ENCODE measurements around the gene KLRK1.
A peak's percentile ranks its signal among the peaks of the same experiment; 100 is the strongest.
"Not testable (repeated sequence)": the region's sequence is repeated elsewhere in the genome, so short reads cannot be mapped to it uniquely, and the experiment has no call there.

Gene KLRK1

DNA sequence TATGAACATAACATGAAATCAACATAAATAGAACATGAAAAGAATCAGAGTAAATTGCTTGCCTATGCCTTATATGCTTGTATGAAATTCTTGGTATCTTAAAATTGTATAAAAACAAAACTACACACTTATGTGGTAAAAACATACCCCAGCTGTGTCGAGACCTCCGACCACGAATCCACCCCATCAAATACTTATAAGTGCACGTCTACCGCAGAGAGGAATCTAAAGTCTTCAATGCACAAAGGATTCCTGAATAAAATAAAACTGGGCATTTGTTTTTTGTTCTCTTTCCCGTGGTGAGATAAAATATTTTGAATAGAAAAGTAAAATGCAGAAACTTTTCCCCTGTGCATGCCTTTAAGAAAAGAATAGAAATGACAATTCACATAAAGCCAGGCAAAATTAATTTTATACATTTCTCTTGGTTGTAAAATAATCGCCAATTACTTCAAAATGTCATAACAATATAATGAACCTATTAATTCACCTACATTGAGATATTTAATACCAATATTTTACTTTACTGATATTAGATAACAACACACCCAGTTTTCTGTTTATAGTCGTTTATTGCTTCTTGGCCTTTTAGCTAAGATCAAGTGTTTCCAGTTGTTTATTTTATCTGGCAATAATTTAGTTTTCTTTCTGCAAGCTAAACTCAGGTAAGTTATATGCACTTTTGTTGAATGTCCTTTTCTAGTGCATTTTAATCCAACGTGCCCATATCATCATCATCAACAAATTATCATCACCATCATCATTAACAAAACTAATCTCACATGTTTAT, 1.0 kb downstream of the KLRK1 start:
- DNase-seq: no peak

DNA sequence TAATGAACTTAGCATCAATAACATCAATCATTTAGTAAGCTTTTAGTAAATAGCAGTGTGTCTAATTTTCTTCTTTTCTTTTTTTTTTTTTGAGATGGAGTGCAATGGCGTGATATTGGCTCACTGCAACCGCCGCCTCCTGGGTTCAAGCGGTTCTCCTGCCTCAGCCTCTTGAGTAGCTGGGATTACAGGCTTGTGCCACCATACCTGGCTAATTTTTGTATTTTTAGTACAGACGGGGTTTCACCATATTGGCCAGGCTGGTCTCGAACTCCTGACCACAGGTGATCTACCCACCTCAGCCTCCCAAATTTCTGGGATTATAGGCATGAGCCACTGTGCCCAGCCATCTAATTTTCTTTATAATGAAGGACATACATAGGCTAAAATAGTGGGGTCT, 2.3 kb downstream of the KLRK1 start:
- DNase-seq: not testable (repeated sequence)

GRCh38 chr12:10386857-10387256, 3.0 kb downstream of the KLRK1 start:
- DNase-seq: no peak

DNA sequence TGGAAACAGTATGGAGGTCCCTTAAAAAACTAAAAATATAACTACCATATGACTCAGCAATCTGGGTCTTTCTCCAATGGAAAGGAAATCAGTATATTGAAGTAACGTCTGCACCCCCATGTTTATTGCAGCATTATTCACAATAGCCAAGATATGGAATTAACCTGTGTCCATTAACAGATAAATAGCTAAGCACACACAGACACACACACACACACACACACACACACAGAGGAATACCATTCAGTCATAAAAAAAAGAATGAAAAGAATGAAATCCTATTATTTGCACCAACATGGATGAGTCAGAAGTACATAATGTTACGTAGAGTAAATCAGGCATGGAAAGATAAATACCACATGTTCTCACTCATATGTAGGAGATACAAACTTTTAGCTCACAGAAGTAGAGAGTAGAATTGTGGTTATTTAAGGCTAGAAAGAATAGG, 4.7 kb downstream of the KLRK1 start:
- DNase-seq: no peak

- DNase-seq: no peak
Observed at GRCh38 chr12:10384191-10384590, 5.7 kb downstream of the KLRK1 start.

GRCh38 chr12:10381928-10382628, 7.8 kb downstream of the KLRK1 start:
- no peak for DNase-seq

DNA sequence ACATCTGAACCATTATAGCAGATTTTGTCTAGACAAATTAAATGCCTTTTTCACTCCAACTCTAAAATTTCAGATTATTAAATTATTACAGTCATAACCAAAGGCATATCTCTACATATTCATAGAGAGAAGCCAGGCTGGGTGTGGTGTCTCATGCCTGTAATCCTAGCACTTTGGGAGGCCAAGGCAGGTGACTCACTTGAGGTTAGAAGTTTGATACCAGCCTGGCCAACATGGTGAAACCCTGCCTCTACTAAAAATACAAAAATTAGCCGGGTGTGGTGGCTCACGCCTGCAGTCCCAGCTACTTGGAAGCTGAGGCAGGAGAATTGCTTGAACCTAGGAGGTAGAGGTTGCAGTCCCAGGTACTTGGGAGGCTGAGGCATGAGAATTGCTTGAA, 11.1 kb downstream of the KLRK1 start:
- DNase-seq: not testable (repeated sequence)

- no peak for DNase-seq
Observed at GRCh38 chr12:10374624-10375018, 15.2 kb downstream of the KLRK1 start.

DNA sequence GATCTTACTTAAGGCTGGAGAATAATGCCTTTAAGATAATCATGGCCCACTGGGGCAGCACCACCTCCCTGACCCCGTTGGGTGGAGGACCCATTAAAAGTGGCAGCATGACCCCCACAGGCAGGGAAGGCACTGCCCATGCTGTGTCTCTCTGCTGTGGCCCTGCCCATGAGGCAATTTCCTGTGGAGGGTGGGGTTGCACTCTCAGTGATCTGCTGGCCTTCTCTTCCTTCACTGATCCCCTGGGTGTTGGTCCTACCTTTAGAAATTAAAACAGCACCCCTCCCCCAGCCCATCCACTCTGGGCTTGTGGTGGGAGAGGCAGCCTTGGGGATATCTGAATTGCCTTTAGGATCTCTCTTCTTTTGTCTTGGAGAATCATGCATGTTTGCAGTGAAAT, 17.3 kb downstream of the KLRK1 start:
- DNase-seq: peak in 1 of 2 donors; percentile 36

- not testable (repeated sequence) for DNase-seq
Observed at GRCh38 chr12:10371893-10372535, 17.8 kb downstream of the KLRK1 start.

DNA sequence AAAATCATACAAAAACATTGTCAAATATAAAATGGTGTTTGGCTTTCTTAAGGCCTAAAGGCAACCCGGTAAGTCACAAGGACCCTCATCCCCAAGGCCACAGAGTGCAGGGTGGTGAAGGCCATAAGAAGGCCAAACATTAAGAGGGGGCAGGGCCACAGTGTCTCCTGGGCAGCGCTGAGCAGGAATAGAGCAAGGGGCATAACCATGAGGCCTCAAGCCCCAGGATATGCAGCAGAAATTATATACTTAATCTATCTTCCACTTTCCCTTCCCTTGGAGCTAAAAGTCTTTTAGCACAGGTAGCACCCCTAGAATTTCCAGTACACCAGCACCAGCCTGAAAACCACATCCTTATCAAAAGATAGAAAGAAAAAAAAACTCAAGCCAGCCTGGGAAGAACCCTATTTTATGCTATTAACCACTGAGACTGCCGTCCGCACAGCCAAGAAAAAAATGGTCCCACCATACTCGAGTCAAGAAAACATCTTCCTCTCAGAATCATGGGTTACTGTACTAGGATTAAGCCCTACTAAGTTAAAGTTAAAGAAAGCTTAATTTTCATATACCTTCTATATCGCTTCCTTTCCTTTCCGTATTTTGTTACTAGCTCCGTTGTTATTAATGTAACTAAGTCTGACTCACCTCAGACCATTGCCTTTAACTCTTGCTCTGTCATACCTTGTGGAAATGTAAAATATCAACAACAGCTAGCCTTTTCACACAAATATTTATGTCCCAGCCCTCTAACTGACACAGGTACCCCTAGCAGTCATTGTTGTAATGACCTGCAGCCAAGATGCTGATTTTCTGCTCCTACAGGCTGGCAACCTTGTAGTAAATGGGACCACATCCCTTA, 20.1 kb downstream of the KLRK1 start:
- DNase-seq: peak in 1 of 2 donors; percentile 41

DNA sequence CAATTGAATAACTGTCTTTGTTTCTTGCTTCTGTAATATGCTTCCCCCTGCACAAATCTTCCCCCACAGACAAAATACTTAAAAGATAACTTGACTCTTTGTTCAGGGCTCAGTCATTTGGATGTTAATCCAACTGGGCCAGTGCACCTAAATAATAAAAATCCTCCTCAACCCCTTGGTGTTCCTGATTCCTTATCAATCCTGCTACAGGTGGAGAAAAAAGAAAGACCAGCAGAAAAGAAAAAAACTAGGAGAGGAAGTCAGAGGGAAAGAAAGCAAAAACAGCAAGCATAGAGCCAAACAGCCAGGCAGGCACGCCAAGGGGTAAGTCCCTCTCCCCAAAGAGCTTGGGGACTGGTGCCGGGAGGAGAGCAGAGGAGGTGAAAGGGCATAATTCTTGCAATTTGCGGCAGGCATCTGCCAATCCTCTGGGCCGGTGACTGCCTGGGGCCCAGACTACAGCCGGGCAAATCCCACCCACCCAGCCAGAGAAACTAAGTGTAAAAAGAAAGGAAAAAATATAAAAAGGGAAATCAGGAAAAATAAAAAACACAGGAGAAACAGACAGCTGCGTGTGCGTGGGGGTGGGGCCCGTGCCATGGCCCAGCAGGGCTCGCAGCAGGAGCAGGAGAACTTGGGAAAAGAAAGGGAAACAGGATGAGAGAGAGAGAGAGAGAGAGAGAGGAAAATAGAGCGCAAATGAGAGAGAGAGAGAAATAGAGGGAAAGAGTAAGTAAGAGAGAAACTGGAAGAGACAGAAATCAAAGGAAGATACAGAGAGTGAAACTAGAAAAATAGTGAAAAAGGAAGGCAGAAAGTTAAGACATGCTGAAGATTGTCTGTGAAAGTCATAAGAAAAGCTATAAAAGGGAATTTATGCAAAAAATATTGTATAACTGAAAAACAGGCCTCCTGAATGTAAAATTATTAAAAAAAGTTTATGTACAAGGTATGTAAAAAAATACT, 21.4 kb downstream of the KLRK1 start:
- no peak for DNase-seq

DNA sequence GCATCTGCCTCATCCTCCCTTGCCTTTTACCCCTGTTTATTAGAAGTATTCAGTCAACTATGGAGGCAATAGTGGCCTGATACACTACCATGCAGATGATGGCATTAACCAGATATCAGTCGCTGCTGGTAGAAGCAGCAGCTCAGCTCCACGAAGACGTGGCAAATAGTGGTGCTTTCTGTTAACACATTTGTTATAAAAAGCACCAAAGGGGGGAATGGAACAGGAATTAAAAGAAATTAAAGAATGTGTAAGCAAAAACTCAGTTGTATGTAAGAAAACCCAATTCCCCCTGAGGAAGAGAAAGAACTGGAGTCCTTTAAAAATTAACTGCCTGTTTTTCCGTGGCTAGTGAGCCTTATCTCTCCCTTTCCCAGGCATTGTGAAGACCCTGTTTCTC, 22.1 kb downstream of the KLRK1 start:
- DNase-seq: not testable (repeated sequence)

DNA sequence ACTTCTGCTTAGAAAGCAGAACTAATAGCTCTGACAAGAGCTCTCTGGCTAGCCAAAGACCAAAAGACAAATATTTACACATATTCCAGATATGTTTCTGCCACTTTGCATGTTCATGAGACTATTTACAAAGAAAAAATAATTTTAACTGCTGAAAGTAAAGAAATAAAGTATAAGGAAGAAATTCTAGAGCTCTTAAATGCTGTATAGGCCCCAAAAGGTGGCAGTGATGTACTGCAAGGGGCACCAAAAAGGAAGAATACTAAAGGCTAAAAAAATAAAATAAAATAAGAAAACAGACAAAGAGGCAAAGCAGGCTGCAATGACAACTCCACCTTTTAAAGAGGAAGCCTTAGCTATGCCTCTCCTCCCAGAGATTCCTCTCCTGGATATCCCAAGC, 23.0 kb downstream of the KLRK1 start:
- no peak for DNase-seq

- DNase-seq: no peak
Observed at GRCh38 chr12:10365696-10366405, 24.0 kb downstream of the KLRK1 start.

DNA sequence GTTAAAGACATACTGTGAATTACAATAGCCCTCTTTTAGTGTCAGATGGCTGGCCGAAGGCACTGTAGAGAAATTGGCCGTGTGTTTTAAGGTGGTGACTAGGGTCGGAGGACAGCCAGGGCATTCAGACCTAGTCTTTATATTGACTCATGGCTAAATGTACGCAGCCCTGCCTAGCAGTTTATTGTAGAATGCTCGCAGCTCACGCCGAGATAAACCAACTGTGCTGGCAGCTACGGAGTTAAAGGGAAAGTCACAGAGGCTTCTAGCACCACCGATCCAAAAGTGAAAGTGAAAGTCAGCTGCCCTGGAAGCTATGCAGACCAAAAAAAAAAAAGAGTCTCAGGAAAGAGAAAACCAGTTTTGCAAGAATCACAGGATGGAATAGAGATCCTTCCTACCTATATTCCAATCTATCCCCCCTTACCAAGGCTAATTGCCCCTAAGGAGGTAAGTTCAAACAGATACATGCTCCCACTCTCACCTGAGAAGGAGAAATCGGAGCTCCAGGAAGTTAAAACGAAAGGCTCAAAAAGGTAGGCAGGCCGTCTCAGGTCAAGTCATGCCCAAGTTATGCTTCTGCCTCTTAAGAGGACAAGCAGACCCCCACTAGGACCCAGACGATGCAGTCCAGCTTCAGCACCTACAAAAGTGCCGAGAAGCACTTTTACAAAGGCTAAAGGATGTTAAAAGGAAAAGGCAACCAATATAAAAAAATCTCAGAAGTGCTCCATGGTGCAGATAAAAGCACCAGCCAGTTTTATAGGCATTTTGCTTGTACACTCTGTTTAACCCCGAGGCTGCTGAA, 24.8 kb downstream of the KLRK1 start:
- peak; percentile 68 to 82 for DNase-seq

DNA sequence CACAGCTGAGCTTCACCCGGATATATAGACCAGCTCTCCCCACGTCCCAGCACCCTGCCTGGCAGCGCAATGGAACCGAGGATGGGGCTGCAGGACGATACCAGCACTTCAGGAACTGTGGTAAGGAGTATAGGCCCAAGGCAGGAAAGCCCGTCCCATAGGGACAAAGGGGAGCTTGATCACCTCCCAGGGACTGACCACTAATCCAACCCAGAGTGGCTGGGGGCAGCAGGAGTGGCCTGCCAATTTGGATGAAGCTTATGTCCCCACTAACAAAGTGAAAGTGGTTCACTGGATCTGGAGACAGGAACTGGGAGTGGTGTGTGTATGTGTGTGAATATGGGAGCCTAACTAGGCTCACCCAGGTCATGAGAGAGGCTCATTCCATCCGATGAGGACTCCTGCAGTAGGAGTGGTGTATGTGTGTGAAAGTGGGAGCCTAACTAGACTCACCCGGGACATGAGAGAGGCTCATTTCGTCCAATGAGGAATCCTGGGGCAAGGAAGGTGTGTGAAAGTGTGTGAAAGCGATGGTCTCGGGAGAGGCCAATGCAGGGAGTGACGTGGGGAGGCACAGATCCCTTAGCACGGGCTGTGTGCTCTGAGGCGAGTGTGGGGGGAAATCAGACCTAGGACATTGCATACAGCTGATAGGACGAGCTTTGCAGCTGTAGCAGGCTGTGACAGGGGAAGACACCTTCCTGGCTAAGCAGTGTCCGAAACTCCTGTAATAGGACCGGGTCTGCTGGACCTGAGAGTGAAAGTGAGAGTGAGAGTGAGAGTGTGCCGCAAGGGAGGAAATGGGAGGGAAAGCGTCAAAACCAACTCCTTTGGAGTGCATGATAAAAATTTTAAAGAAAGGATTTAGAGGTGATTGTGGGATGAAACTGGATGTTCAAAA, 25.7 kb downstream of the KLRK1 start:
- peak; percentile 24 to 58 for DNase-seq

- DNase-seq: no peak
Observed at GRCh38 chr12:10363658-10363913, 26.3 kb downstream of the KLRK1 start.

Data from CD4-positive, alpha-beta T cell treated with Interferon alpha-2 for 1 hour (primary cell).